HG02852 (cell line): ENCODE results near the gene ACVR1.
"Not testable (repeated sequence)": the region's sequence is repeated elsewhere in the genome, so short reads cannot be mapped to it uniquely, and the experiment has no call there.

Experiments
- ATAC-seq: cut with Tn5 transposase; IDR thresholded peaks from one replicate; pipeline ENCODE4 v1.9.1; 2021; ENCODE audit warnings: mild to moderate bottlenecking, moderate library complexity; ENCODE audit not compliant: unreplicated experiment

The ACVR1 gene

DNA sequence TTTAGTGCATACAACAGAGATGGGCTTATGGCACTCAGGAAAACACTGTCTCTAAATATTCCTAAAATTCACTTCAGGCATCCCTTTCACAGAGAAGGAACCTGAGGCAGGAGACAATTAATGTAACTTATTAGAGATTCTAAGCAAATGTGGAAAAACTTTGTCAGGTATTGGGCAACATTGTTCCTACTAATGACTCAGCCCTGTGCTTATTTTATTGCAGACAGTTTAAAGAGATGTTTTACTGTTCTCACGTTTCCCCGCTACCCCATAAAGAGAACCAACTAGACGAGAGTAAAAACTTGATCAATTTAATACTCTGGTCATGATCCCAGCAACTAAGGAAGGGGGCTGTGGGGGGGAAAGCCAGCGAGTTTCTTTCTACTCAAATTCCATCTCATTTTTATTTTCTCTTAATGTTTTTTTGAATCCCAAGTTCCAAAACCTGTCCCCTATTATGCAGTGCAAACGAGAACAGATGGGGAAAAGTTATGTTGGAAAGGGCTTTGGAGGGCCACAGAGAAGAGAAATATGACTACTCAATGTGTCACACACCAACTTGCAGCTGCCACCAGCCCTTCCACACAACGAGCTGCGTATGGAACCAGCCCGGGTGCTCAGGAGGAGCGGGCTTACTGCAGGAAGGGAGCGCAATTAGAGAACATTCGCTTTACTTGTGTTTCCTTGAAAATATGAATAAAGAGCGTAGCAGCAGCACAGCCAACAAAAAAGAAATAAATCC lies 18.7 kb upstream of the ACVR1 start:
- ATAC-seq, result no peak

DNA sequence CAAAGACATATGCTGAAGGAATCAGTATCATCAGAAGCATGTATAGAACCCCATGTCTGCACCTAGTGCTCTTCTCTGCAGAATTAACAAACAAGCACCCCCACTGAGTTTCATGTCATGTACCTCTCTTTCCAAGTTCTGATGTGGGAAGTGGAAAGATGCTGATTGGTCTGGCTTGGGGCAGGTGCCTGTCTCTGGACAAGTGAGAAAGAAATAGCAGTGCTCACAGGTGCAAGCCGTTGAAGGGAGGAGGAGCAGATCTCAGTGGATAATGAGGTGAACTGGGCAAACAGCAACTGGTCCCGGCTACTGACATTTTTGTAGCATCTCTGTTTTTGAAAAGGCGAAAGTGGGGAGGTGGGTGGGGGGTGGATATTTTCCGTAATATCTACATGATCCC lies 17.5 kb upstream of the ACVR1 start:
- no peak for ATAC-seq

DNA sequence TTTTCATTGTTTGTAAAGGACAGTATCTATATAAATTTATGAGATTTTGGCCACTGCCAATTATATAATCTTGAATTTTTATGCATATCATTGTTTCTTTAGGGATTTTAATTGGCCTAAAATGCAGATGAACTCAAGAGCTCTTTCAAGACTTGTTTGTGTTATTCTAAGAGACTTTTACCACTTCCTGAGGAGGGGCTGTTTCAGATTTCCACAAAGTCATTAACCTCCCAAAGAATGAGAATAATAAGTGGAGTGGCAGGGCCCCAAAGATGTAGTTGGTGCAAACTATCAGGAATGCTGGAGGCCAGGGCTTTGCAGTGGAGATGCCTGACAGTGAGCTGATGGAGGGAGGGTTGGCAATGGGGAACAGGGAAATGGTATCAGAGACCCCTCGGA lies 15.5 kb upstream of the ACVR1 start:
- no peak for ATAC-seq

DNA sequence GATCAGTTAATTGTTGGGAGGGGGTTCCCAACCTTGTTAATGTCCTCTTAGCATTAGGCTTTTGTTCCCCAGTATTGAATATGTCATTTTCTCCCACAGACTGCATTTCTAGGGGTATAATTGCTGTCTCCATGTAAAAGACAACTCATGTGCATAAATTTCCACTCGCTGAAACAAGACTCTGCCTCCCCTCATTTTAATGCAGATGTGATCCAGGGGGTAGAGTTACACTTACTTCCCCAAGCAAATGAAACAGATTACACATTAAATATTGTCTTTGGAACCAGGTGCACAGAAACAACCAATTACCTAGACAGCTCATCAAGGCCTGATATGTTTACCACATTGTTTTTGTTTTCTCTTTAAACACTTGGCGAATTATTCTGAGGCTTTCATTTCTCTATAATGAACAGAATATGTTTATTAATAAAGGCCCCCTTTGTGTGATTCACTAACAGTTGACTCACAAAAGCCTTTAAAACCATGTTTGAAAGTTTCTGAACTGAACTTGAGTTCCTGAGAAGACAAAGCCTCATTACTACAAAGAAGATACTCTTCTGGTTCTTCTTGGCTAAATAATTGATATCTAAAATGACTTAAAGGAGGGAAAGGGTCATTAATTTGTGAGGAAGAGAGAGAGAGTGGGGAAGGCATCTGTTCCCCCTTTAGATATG lies 15.0 kb upstream of the ACVR1 start:
- no peak for ATAC-seq

DNA sequence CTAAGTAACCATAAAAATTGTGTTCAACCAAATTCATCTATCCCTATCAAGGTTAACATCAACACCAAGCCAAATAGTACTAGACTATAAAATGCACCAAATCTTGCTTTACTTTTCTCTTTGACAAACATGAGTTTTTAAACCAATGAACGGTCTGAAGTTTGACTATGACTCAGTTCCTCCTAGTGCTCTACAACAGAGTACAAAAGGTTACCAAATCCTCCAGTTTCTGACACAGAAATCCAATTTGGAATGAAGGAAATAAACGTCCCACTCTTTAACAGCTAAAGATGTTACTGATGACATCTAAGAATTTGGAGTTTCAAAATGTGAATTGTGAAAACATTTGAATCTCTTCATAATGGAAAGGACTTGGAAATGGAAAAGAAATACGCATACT lies 11.8 kb upstream of the ACVR1 start:
- no peak for ATAC-seq

DNA sequence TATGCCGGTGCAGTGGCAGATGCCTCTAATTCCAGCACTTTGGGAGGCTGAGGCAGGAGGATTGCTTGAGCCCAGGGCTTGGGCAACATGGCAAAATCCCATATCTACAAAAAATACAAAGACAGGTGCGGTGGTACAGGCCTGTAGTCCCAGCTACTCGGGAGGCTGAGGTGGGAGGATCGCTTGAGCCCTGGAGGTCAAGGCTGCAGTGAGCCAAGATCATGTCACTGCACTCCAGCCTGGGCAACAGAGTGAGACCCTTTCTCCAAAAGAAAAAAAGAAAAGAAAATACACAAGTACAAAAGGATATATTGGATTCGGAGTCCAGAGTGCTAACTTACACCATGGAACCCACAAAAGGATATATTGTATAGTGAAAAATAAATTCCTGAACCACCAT lies 8.4 kb upstream of the ACVR1 start:
- not testable (repeated sequence) for ATAC-seq

GRCh38 chr2:157880927-157881326 lies 4.8 kb upstream of the ACVR1 start:
- ATAC-seq, result no peak

DNA sequence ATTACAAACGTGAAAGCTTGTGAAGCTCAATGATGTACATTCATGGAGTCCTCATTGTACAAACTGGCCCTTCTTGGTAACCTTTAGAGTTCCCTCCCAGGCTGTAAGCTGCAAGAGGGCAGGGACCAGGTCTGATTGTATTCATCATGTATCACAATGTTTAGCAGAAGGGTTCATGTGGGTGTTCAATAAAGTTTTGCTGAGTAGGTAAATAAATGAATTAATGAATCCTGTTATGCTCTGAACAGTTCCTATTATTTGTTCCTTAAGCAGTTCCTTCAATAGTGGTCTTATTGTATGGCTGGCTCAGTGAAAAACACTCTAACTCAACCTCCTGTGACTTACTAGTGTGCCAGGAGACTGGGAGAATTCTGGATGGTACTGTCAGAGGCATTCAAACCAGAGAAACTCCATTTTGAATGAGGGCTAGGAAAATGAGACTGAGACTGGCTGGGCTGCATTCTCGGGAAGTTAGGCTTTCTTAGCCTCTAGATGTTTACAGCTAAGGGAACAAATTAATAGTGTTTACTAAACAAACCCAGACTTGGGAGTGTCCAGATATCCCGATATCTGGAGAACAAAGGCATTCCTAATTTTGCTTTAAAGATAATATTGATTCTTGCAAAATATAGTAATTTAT lies 1.8 kb upstream of the ACVR1 start:
- no peak for ATAC-seq

DNA sequence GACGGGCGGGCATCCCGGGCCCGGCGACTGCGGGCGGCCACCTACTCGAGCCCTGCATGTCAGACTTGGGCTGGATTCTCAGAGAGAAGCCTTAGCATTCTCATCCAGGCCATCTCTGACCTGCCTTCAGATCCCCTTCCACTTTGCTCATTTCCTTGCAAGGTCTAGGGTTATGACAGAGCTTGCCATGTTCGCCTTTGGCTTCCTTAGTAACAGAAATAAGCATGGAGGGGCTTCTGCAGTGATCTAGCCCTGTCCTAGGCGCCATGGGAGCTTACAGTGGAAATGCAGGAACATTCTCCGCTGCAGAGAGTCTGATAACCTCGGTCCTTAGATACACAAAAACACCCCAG lies 632 bp upstream of the ACVR1 start:
- no peak for ATAC-seq

DNA sequence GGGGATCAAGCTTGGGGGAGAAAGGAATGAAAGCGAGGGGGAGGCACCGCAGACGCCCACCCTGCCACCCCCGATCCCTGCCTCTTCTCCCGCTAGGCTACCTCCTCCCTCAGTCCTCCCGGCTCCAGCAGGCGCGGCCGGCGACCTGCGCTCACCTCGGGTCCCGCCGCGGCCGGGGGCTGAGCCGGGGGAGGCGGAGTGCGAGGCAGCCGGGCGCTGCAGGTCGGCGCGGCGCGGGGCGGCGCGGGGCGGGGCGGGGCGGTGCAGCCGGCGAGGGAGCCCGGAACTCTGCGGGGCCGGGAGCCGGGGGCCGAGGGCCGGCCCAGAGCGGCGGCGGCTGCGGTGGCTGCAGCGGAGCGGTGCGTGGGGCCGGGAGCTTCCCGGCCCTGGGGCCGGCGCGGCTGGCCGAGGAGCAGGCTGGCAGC lies 477 bp downstream of the ACVR1 start:
- ATAC-seq, result peak; percentile 46

DNA sequence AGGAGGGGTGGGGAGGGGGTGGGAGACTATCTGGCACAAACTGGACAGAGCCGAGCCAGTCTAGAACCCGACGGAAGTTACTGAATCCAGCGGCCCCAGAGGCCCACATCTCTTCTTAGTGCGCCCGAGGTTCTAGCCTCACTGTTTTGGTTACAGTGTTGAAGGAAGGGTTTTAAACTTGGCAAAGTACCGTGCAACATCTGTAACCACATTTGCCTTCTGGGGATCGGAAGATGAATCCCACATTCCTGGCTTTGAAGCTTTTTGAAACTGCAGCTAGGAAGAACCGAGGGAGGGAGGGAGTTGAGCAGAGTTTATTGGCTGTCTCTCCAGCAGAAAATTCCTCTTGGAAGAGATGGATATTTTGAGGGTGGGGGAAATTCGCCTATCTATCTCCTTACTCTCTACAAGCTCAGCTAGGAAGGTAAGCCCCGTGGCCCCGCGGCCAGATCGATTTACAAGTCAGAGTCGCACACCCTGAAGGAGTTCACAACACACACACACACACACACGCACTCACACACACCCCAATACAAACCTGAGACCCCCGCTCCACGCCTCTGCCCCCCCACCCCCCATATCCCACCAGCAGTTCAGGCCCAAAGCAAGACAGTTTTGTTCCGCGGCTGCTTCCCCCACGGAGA lies 1.0 kb downstream of the ACVR1 start:
- ATAC-seq, result no peak

GRCh38 chr2:157874348-157874747 lies 1.8 kb downstream of the ACVR1 start:
- no peak for ATAC-seq

GRCh38 chr2:157872791-157873190 lies 3.3 kb downstream of the ACVR1 start:
- ATAC-seq, result no peak

DNA sequence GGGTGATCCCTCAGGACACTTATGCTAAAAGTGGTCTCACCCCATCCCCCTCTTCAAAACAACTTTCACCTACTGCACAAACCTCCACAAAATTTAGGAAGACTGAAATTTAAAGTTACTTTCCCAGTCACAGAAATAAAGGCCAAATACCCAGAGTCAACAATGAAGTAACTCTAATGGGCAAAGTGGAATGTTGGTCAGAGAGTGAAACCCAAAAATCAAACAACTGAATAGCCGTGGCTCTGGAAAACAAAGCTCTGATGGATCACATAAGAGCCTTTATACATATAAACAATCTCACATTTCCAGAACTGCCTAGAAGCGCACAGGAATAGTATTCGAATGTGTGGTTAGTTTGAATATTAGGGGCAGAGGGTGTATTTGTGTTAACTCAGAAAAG lies 4.7 kb downstream of the ACVR1 start:
- ATAC-seq, result no peak

GRCh38 chr2:157868993-157869392 lies 7.1 kb downstream of the ACVR1 start:
- no peak for ATAC-seq

- ATAC-seq, result no peak
These were observed 8.4 kb downstream of the ACVR1 start for GRCh38 chr2:157867703-157868102.

DNA sequence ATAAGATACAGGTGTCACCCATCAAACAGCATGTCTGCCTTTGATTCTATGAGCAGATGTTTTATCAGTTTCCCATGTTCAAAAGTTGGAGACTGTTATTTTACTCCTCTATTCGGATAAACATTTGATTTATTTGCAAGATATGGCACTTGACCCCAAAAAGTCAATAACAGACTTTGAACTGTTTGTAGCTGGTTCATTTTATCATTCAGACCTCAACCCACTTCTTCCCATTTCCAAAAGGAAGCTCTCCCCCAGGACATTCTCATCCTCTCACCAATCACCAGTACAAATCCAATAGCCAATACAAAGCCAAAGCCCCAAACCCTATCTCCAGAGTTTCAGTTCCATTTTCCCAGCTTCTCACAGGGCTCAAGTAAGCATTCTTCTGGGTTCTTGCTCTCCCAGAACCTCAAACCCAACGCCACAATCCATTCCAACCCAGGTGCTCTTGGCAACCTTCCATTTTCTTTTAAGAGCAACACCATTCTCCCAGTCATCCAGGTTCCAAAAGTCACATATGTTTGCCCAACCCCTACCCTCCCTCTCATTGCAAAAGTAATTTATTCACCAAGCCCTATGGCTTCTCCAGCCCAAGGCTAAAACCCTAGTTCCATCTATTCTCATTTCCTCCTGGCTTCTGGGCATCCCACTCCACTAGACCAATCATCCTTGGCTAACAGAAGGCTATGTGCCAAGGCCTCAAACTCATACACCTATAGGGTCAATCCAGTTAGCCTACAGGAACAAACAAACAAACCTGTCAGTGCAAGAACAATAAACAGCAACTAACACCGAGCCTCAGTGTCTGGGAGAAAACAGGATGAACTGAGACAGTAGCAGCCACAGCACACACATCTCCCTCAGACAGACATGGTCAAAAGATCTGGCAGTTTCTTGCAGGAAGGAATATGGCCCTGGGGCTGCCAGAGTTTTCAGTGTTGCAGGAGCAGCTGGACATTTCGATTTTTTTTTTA lies 9.2 kb downstream of the ACVR1 start:
- no peak for ATAC-seq

- ATAC-seq, result no peak
These were observed 9.9 kb downstream of the ACVR1 start for GRCh38 chr2:157866202-157866601.

DNA sequence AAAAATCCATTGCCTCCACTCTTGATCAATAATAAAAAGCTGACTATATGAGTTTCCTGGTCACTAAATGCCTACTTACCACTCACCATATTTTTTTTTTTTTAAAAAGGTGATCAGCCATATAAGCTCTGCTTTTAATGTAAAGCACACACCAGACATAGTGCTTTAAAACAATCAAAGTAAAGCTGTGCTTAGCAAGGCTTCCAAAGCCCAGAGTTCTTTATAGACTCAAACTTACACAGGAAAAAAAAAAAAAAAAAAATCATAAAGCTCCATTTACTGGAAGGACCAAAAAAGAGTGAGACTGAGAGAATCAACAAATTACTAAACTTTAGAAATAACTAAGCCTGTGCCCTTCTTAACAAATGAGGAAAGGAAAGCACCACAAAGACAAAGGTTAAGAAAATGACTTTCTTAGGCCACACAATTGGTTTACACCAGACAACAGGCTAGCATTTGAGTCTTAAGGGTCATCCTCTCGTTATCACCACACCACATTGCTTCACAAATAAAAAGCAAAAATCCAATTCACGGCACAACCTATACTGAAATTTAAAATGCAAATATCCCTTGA lies 11.2 kb downstream of the ACVR1 start:
- no peak for ATAC-seq

DNA sequence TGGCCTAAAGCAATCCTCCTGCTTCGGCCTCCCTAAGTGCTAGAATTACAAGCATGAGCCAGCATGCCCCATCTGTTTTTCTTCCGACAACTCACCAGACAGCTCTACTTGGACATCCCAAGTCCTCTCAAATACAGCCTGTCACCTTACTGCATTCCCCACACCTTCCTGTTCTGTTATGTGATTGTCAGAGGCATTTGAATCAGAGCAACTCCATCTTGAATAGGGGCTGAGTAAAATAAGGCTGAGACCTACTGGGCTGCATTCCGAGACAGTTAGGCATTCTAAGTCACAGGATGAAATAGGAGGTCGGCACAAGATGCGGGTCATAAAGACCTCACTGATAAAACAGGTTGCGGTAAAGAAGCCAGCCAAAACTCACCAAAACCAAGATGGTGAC lies 17.3 kb downstream of the ACVR1 start:
- no peak for ATAC-seq
